ENCODE results near the gene FREM2. TPM values are rescaled to one million over a fixed set of nuclear protein-coding genes. Genes with fewer than 3 reads are reported as not detected.

The FREM2 gene
- total and polyA plus RNA-seq, 2 experiments from 2014 or later: 2.4 to 29.8 TPM

DNA sequence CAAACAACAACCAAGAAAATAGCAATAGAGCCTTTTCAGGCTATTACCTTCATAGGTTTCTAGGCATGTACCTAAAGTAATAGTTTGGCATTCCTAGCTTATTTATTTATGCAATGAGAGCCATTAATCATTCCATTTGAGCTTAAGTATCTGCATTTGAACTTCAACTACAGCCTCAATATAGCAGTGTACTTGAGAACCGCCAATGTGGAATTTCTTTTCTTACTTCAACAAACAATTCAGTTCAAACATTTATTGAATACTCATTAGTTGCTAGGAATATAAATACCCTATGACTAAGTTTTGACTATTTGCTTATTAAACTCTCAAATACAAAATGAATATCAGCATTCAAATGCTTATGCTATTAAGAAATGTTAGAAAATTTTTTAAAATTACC lies 38.0 kb upstream of the FREM2 start (continued):
- TF ChIP-seq, protein P1, sequence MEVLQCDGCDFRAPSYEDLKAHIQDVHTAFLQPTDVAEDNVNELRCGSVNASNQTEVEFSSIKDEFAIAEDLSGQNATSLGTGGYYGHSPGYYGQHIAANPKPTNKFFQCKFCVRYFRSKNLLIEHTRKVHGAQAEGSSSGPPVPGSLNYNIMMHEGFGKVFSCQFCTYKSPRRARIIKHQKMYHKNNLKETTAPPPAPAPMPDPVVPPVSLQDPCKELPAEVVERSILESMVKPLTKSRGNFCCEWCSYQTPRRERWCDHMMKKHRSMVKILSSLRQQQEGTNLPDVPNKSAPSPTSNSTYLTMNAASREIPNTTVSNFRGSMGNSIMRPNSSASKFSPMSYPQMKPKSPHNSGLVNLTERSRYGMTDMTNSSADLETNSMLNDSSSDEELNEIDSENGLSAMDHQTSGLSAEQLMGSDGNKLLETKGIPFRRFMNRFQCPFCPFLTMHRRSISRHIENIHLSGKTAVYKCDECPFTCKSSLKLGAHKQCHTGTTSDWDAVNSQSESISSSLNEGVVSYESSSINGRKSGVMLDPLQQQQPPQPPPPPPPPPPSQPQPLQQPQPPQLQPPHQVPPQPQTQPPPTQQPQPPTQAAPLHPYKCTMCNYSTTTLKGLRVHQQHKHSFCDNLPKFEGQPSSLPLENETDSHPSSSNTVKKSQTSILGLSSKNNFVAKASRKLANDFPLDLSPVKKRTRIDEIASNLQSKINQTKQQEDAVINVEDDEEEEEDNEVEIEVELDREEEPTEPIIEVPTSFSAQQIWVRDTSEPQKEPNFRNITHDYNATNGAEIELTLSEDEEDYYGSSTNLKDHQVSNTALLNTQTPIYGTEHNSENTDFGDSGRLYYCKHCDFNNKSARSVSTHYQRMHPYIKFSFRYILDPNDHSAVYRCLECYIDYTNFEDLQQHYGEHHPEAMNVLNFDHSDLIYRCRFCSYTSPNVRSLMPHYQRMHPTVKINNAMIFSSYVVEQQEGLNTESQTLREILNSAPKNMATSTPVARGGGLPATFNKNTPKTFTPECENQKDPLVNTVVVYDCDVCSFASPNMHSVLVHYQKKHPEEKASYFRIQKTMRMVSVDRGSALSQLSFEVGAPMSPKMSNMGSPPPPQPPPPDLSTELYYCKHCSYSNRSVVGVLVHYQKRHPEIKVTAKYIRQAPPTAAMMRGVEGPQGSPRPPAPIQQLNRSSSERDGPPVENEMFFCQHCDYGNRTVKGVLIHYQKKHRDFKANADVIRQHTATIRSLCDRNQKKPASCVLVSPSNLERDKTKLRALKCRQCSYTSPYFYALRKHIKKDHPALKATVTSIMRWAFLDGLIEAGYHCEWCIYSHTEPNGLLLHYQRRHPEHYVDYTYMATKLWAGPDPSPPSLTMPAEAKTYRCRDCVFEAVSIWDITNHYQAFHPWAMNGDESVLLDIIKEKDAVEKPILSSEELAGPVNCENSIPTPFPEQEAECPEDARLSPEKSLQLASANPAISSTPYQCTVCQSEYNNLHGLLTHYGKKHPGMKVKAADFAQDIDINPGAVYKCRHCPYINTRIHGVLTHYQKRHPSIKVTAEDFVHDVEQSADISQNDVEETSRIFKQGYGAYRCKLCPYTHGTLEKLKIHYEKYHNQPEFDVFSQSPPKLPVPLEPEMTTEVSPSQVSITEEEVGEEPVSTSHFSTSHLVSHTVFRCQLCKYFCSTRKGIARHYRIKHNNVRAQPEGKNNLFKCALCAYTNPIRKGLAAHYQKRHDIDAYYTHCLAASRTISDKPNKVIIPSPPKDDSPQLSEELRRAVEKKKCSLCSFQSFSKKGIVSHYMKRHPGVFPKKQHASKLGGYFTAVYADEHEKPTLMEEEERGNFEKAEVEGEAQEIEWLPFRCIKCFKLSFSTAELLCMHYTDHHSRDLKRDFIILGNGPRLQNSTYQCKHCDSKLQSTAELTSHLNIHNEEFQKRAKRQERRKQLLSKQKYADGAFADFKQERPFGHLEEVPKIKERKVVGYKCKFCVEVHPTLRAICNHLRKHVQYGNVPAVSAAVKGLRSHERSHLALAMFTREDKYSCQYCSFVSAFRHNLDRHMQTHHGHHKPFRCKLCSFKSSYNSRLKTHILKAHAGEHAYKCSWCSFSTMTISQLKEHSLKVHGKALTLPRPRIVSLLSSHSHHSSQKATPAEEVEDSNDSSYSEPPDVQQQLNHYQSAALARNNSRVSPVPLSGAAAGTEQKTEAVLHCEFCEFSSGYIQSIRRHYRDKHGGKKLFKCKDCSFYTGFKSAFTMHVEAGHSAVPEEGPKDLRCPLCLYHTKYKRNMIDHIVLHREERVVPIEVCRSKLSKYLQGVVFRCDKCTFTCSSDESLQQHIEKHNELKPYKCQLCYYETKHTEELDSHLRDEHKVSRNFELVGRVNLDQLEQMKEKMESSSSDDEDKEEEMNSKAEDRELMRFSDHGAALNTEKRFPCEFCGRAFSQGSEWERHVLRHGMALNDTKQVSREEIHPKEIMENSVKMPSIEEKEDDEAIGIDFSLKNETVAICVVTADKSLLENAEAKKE (CRISPR knock-in tag; IDR thresholded peaks at IDR 0.05): no peak
- no peak for TF ChIP-seq EZH2phosphoT487 (IDR thresholded peaks at IDR 0.05; ENCODE audit: unreplicated experiment)
- TF ChIP-seq, protein P2, sequence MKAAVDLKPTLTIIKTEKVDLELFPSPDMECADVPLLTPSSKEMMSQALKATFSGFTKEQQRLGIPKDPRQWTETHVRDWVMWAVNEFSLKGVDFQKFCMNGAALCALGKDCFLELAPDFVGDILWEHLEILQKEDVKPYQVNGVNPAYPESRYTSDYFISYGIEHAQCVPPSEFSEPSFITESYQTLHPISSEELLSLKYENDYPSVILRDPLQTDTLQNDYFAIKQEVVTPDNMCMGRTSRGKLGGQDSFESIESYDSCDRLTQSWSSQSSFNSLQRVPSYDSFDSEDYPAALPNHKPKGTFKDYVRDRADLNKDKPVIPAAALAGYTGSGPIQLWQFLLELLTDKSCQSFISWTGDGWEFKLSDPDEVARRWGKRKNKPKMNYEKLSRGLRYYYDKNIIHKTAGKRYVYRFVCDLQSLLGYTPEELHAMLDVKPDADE (IDR thresholded peaks at IDR 0.05): no peak

DNA sequence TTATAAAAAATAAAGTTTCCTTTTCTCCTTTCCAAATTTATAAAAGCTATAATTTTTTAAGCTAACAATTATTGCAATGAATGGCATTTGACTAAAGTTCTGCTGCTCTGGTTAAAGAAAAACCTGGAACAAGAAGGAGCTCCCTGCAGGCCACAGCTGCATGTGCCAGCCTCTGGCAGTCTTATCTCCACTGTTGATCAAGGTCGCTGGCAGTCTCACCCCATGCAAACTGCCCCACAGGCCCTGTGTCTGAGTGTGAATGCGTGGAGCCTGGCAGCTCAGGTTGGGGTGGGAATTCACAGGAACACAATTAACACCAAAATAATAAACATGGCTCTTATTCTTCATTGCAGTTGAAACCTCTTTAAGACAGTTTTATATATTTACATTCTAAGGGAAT lies 30.2 kb upstream of the FREM2 start:
- no peaks in the 10 kb centered on the region for H3K9me3 Mint-ChIP-seq
- no peaks in the 10 kb centered on the region for H3K27me3 ChIP-seq (ENCODE audit: insufficient read depth)
- no peaks in the 10 kb centered on the region for H3K36me3 ChIP-seq (ENCODE audit: insufficient read depth)
- TF ChIP-seq NANOG (IDR thresholded peaks at IDR 0.05; ENCODE audit: borderline replicate concordance) (no peak), EZH2phosphoT487 (IDR thresholded peaks at IDR 0.05; ENCODE audit: unreplicated experiment) (no peak), EZH2 (IDR thresholded peaks at IDR 0.05; ENCODE audit: low read depth, unreplicated experiment) (no peak)
- no peak; the same call in 2 of the 3 replicates for ATAC-seq
- no peaks in the 10 kb centered on the region for H3K27me3 Mint-ChIP-seq (ENCODE audit: insufficient read depth, low read depth, poor library complexity)
- no peak for DNase-seq (ENCODE audit: low spot score)
- H3K9me2 ChIP-seq (ENCODE audit: insufficient read depth): no peaks in the 10 kb centered on the region
- H2AFZ ChIP-seq: no peak overlapping the region
- no peak overlapping the region for H3K4me2 ChIP-seq
- no peak overlapping the region for H3K27ac ChIP-seq (ENCODE audit: low read depth)
- no peaks in the 10 kb centered on the region; the same call in 2 of the 3 replicates for H3K4me1 Mint-ChIP-seq
- no peaks in the 10 kb centered on the region for H3K79me2 ChIP-seq (replicated peaks; ENCODE audit: insufficient read depth)
- no peaks in the 10 kb centered on the region for H4K20me1 ChIP-seq (replicated peaks; ENCODE audit: insufficient read depth)
- H3K27ac Mint-ChIP-seq: no peak overlapping the region
- no peak overlapping the region for H3K4me3 Mint-ChIP-seq
- no peaks in the 10 kb centered on the region for H3K4me1 ChIP-seq (ENCODE audit: insufficient read depth)
- no peaks in the 10 kb centered on the region for H3K36me3 Mint-ChIP-seq (ENCODE audit: low read depth)
- H3K4me3 ChIP-seq: no peak overlapping the region
- no peaks in the 10 kb centered on the region for H3F3A ChIP-seq (replicated peaks; ENCODE audit: low read depth)

All from GM23338 (cell line).